HG03060 (cell line): ENCODE measurements around the gene CNTROB.

Experiments used
- ATAC-seq: cut with Tn5 transposase; IDR thresholded peaks from one replicate; pipeline ENCODE4 v1.9.1; 2021; ENCODE audit warnings: low read depth, moderate number of reproducible peaks; ENCODE audit not compliant: unreplicated experiment

CNTROB gene

DNA sequence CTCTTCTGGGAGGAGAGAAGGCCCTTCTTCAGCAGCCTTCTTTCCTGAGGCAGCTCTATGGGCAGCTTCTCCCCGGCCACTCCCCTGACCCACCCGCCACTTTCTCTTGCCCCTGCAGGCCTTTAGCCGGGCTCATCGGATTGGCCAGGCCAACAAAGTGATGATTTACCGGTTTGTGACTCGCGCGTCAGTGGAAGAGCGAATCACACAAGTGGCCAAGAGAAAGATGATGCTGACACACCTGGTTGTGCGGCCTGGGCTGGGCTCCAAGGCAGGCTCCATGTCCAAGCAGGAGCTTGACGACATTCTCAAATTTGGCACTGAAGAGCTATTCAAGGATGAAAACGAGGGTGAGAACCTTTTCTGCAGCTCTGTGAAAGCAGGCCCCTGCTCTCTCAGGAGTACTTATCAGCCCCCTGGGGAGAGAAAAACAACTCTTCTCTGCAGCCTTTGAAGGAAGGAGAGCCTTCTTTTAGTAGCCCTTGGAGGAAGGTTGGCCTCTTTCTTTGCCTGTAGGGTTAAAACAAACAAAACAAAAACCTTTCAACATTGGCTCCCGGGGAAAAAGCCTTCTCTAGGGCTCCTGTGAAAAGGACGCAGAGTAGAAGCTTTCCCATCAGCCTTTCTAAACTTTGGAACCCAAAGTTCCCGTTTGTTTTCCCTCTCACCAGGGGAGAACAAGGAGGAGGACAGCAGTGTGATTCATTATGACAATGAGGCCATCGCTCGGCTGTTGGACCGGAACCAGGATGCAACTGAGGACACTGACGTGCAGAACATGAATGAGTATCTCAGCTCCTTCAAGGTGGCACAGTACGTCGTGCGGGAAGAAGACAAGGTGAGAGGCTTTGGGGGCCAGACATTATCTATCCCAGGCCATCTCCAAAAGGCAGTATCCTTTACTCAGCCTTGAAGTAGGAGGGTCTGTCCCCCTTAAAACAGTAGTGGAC, 28.6 kb upstream of the CNTROB start:
- ATAC-seq: no peak

DNA sequence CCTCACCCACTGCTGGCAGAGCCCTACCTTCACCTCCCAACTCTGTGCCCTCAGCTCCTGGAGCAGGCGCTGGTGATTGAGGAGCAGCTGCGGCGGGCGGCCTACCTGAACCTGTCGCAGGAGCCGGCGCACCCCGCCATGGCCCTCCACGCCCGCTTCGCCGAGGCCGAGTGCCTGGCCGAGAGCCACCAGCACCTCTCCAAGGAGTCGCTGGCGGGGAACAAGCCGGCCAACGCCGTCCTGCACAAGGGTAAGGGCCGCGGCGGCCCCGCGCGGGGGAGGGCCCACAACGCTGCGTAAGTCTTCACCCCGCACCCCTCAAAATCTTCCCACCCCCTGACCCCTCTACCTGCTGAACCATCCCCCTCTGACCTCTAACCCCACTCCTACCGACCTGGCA, 22.9 kb upstream of the CNTROB start:
- no peak for ATAC-seq

DNA sequence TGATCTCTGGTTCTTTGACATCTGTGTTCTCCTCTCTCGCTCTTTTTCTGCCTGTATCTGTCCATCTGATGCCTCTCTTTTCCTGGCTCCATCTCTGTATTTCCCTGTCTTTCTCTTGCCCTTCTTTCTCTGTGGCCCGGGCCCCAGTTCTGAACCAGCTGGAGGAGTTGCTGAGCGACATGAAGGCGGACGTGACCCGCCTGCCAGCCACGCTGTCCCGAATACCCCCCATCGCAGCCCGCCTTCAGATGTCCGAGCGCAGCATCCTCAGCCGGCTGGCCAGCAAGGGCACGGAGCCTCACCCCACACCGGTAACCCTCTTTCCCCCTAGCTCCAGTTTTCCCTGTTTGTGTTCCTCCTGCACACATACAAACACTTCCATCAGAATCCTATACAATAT, 21.7 kb upstream of the CNTROB start:
- no peak for ATAC-seq

DNA sequence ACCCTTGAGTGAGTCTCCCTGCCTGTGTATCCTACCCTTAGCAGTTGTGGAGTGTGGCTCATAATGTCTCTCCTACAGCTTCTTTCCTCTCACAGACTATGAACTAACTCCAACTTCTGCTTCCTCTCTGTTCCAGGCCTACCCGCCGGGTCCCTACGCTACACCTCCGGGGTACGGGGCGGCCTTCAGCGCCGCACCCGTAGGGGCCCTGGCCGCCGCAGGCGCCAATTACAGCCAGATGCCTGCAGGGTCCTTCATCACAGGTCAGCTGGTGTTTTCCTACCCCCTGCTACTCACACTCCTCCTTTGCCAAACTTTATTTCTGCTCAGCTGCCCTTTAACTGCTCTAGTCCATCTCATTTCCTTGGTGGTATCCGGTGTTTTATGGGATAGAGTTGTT, 21.3 kb upstream of the CNTROB start:
- ATAC-seq: no peak

DNA sequence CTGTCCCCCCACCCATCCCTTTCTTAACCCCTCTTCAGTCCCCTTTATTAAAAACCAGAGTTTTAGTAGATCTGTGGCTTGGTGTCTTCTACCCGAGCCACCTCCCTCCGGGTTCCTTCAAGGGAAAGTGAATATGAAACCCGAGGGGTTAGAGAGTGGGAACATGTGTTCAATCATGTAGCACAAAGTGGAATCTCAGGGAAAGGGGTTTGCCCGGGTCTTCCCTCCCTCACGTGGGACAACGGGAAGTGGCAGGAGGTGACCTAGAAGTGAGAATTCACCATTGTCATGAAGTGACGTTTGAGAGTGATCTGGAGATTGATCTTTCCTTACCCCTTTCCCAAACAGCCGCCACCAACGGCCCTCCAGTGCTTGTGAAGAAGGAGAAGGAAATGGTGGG, 20.9 kb upstream of the CNTROB start:
- no peak for ATAC-seq

DNA sequence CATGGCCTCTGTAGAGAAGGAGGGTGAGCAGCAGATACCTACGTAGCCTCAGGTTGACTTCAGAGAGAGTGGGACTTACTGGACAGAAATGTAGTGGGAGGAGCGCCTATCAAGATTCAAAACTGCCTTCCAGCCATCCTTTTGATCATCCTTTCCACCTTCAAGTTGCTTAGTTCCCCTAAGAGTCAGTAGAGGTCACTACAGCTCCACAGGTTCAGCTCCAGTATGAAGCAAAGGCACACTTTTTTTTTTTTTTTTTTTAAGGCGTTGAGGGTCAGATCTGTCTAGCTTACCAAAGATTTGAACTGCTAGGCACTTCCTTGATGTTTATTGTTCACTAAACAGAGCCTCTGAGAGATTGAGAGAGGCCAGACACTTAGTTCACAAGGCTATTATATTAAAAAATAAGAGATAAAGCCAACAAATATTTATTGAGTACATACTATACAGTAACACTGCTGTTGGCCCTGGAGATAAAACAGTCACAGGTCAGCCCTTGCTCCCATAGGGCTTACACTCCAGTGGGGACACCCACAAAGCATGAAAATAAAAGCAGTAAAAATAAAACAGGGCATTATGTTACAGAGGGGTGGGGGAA, 19.0 kb upstream of the CNTROB start:
- no peak for ATAC-seq

DNA sequence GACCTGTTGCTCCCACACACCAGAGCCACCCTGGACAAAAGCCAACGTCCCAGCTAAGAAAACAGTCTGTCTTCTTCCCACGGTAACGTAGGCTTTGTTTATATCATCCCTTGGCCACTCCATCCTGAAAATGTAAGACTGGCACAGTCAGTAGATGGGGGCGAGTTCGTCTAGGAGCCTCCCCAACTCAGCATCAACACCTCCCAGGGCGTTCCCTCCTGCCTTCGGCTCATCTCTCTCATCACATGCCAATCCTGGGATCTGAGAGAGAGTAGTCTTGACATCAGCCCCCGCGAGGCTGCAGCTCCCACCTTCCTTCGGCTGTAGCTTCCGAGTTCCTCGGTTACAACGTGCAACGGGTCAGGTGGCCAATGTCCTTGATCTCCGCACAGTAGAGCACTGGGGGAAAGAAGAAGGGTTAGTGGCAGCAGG, 16.8 kb upstream of the CNTROB start:
- no peak for ATAC-seq

DNA sequence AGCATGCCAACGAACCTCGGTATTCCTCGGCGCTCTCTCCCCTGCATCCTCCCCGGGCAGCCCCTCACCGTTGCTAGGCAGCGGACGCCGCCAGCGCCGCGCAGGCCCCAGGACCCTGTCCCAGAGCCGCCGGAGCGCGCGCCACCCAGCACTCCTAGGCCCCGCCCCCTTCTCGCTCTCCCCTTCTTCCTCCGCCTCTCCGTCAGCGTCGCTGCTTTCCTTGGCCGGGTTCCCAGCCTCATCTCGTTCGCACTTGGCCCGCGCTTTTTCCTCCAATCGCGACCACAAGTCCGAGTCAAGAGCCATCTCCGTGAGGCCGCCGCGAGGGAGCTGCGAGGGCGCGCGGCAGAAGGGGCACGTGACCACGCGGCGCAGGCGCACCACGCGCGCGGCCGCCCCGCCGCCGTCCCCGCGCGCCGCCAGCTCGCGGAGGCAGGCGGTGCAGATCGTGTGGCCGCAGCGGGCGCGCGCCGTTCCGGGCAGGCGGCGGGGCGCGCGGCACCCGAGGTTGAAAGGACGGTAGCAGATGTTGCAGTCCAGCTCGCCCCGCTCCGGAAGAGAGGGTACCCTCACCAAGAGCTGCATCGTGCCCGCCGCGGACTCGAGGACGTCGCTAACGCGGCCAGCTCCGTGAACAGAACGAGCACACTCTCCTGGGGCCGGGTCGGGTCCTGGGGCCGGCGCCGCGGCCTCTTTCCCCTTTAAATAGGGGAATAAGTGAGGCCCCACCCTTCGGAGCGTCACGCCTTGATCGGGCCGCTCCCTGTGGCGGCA, 16.2 kb upstream of the CNTROB start, which contains the start of gene RNF227:
Gene RNF227, minus strand, starts transcription at position 679 of the 774 bp plus-strand sequence. Its CDS starts 94 bp downstream, at position 585.
- ATAC-seq: peak; percentile 50

DNA sequence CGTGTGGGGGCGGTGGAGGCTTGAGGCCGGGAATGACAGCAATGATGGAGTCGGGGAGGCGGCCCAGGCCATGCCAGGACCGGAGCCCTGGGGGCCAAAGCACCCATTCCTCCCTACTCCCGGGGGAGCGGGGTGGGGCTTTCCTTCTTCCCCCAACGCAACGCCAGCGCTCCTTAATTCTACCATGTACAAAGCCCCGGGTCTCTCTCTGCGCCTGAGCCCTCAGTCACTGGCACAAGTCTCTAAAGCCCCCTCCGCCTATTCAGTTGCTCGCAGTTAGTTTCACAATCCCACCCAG, 15.7 kb upstream of the CNTROB start:
- no peak for ATAC-seq

DNA sequence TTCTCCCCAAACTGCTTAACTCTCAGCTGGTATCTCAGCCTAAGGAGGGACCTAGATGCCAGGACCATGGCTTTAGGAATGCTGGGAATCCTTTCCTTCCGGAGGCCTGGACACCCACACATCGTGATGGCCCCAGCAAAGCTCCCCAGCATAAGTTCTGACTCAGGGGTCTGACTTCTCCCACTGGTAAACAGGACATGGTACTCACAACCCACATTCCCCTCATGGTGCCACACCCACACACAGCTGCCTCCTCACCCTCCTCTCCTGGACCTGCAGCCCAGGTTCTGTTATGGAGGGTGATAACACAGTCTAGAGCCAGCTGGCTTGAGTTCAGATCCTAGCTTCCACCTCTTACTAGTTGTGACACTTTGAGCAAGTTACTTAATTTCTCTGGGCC, 15.2 kb upstream of the CNTROB start:
- no peak for ATAC-seq

DNA sequence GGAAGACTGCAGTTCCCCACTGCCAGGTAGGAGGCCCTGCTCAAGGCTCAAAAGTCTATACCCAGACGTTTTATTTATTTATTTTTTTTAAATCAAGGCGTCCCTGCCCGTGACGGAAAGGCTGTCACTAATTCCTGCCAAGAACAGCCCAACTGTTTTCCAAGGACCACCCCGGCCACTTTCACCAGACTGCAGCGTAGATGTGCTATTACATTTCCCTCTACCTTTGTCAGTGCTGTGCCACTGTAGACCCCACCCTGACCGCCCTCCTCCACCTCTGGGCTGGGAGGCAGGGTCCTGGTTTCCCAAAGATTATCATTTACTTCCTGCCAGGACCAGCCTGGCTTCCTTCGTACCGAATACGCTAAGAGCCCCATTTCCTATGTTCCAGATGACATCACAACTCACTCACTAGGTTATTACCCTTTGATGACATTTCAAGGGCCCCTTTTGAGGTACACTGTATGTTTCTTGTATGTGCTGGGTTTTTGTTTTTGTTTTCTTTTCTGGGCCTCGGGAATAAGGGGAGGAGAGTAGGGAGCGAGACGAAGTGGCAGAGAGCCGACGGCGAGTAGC, 9.6 kb upstream of the CNTROB start:
- ATAC-seq: no peak

DNA sequence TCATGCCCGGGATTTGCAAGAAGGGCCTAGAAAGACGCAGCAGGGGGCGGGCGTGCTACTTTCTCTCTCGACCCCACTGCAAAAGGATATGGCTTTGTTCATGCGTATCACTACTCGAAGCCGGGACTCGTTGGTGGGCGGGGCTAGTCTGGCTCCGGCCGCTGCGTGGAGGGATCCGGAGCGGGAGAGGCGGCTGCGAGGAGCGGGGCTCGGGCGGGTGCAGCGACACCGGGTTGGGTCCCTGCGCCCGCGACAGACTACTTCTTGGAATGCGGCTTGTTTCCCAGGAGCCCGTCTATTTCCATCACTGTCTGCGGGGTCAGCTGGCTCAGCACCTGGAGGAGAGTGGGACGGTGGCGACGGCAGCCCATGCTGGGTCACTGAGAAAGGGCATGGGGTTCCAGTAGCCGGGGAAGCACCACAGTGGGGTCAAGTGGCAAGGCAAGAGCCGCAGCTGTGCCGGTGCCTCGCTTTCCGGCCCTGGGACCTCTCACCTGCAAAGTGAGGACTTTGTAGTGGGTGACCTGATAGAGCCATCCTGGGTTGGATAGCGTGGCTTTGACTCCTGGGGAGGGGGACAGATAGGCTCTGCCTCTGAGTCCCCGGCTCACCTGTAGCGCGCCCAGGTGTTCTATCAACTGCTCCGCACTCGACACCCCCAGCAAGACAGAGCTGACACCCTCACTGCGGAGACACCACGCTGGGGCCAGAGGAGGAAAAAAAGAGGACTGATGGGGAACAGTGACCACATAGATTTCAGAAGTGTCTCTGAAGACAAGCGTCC, 9.0 kb upstream of the CNTROB start:
- no peak for ATAC-seq

DNA sequence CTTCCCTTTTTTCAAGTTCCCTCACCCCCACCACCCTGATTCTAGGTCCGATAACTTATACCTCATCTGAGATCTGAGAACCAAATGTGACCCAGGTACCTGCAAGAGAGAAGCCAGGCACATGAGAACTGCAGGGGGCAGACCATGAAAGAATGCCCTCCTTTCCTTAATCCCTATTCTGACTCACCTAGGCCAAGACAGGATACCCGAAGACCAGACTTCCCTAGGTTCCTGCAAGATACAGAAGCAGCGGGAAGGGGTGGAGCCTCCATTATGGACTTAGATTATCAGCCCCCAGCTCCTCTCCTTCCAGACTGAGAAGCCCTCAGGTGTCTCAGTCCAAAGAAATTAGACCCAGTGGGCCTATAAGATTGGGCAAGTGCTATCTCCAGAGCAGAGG, 4.4 kb upstream of the CNTROB start:
- no peak for ATAC-seq

DNA sequence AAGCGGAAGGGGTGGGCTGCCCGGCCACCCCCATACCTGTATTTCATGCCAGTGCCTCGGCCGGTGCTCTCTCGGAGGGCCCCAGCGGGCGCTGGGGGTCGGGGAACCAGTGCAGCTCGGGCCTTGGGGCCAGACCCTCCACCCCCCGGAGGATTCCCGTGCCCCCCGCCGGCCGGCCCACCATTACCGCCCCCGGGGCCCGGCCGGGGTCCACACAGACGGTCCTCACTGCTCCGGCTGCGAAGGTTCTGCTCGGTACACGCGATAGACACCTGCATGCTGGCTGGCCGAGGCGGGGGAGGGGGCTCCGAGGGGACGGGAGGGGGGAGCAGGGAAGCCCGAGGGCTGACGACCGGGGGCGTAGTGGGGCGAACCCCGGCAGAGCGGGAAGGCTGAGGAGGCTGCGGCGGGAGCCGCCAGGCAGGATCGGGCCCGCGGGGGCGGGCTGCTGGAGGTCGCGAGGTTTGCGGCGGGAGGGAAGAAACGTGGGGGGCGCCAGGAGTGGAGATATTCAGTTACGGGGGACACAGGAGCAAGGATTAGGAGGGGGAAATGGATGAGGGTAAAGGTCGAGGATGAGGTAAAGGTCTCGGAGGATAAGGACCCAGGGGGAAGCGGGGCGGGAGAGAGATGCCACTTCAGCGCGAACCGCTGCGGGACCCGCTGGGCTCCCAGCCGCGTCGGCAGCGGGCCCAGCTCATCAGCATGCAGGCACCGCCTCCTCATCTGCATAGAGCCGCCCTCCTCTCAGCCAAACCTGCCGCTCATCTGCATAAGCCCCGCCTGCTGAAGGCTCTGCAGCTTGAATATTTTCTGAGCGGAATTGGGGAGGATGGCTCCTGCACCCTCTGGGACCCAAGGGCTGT, 2.6 kb upstream of the CNTROB start, which contains the start of gene KCNAB3:
Gene KCNAB3, minus strand, starts transcription at position 699 of the 866 bp plus-strand sequence. Its CDS starts 421 bp downstream, at position 278.
- no peak for ATAC-seq

DNA sequence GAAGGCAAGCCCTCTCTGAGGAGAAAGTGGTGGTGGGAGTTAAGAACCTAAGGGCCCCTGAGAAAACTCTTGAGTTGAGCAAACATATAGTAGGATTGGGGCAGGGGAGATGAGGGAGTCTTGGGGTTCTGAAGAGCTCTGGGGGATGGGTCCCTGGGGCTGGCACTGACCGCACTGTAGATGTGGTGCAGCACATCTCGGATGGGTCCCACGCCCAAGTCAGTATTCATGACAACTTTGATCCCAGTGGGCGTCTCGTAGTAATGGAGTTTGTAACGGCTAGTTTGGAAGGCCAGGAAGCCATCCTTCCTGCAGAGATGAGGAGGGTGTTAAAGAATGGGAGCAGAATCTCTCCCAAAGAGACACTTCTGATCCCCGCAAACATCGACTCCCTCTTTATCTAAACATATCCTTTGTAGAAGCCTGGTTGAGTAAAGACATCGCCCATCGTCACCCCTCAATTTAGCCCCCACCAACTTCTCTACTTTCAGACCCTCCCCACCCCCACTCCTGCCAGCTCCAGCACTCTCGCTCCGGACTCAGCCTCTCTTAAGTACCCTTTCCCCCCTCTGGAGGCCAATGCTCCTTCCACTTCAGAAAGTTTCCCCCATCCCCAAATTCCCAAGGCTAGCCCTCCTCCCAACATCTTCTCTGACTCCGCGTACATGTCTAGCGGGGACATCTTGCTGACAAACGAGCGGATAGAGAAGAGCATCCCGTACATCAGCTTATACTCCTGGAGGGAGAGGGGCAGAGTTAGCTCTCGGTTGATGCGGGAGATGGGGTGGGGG, 970 bp upstream of the CNTROB start:
- ATAC-seq: no peak

DNA sequence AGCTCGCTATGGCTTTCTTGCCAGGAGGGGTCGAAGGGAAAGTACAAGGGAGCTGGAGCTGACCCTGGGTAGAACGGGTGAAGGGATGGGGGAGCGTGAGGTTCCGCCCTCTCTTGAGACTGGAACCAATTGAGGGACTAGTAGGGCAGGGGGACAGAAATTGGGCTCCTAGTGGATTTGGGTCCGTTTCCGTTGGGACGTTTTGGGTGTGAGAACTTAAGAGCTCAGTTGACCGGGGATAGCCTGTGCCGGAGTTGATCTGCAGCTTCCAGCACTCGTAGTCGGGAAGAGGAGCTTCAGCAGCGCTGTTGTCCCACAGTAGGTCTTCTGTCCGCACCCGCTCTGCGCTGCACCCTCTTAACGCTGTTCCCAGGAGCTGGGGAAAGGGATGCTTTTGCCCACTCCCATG, 481 bp downstream of the CNTROB start:
- no peak for ATAC-seq

DNA sequence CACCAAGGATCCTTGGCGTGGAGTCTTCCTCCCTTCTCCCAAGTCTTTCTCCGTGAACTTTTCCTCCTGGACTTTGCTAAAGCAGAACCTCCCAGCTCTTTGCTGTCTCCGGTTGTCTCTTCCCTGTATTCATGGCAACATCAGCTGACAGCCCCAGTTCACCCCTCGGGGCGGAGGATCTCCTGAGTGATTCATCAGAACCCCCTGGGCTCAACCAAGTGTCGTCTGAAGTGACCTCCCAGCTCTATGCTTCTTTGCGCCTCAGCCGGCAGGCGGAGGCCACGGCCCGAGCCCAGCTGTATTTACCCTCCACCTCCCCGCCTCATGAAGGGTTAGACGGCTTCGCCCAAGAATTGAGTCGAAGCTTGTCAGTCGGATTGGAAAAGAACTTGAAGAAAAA, 943 bp downstream of the CNTROB start:
- ATAC-seq: no peak

DNA sequence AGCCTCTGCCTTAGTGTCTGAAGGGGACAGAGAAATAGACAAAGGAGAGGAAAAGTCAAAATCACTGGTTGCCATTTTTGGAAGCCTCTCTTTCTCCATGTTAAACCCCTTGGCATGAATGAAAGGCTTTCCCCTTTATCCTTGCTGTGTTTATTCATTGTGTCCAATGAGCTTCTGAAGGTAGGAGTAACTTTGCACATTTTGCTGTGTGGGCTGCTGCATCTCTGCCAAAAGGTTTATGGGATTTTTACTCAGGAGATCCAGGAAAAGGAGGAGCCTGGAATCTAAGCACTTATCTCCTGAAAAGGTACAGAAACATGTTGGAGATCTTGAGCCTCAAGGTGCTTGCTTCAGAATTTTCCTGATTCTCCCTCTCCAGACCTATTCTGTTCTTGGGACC, 3.9 kb downstream of the CNTROB start:
- ATAC-seq: no peak
